HG03439 (cell line): ENCODE results near the gene ARMC7.
A peak's percentile ranks its signal among the peaks of the same experiment; 100 is the strongest.
"Not testable (repeated sequence)": the region's sequence is repeated elsewhere in the genome, so short reads cannot be mapped to it uniquely, and the experiment has no call there.

Experiments
- ATAC-seq: cut with Tn5 transposase; IDR thresholded peaks from one replicate; pipeline ENCODE4 v1.9.1; 2021; ENCODE audit warnings: mild to moderate bottlenecking, moderate library complexity; ENCODE audit not compliant: unreplicated experiment

The ARMC7 gene

GRCh38 chr17:75152523-75152921 lies 42.8 kb downstream of the ARMC7 start:
- no peak for ATAC-seq

DNA sequence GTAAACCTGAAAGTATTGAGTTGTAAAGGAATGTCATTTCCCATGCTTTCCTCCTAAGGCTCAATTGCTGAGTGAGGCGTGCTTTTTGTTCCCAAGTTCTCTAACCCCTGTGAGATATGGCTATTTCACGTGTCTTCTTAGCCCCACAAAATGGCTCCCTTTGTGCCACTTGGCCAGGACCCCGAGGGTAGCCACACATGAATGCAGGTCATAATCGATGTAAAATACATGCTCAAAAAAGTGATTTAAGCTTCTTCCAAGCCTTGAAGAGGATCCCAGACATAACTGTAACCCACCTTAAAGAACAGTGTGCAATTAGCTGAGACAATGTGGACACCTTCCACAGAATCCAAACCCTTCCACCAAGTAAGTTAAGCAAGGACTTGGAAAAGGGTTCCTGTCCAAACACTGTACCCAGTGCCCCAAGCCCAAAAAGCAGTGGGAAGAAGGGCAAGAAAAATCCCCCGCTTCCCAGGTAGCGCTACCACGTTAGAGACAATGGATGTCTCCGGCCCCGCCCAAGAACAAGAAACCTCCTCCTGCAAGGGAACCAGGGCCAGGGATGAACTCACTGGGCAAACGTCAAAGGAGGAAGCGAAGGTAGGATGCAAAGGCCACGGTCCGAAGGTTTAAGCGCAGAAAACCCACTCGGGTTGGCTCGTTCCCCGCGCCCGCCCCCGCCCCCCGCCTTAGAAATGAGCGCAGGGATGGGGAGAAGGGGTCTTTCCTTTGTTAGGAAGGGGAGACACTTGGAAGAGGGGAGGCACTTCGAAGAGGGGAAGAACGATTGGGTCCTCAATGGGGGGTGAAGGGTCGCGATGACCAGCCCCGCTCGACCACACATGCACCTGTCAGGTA lies 43.4 kb downstream of the ARMC7 start:
- ATAC-seq: no peak

- ATAC-seq: peak; percentile 6
Observed at GRCh38 chr17:75153780-75154194, 44.0 kb downstream of the ARMC7 start.

GRCh38 chr17:75154195-75155106 lies 44.7 kb downstream of the ARMC7 start, which contains the start of gene JPT1:
TSS of gene JPT1 (minus strand) at chr17:75154512. CDS start at chr17:75154397, 115 bp downstream.
- ATAC-seq: peak; percentile 95

DNA sequence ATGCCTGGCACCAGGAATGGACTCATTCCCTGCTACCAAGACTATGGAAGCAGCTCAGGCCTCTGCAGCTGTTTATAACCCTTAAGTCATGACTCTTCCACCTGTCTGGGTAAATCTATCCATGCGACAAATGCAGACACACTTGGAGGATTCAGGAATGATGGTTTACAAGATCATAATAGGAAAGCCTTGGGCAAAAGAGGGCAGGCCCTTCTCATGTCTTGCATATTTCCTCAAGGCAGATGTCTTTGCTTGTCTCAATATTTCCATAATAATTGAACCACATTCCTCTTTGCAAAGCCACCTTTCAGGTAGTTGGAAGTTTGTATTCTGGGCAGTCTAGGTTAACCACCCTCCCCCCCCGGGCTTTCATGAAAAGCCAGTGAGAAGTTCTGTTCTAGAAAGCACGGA lies 45.4 kb downstream of the ARMC7 start:
- ATAC-seq: no peak

DNA sequence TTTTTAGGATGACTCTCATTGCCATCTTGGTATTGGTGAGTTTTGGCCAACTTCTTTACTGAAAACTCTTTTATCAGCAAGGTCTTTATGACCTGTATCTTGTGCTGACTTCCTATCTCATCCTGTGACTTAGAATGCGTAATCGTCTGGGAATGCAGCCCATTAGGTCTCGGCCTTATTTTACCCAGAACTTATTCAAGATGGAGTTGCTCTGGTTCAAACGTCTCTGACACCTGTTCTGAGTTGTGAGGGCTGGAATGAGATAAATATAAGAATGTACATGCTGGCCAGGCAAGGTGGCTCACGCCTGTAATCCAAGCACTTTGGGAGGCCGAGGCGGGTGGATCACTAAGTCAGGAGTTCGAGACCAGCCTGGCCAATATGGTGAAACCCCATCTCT lies 48.7 kb downstream of the ARMC7 start:
- ATAC-seq: not testable (repeated sequence)

GRCh38 chr17:75159196-75160031 lies 49.6 kb downstream of the ARMC7 start:
- no peak for ATAC-seq

GRCh38 chr17:75160211-75160610 lies 50.4 kb downstream of the ARMC7 start:
- no peak for ATAC-seq

- no peak for ATAC-seq
Observed at GRCh38 chr17:75163074-75163473, 53.3 kb downstream of the ARMC7 start.

GRCh38 chr17:75164606-75165005 lies 54.8 kb downstream of the ARMC7 start:
- not testable (repeated sequence) for ATAC-seq

GRCh38 chr17:75168998-75169397 lies 59.2 kb downstream of the ARMC7 start:
- no peak for ATAC-seq

DNA sequence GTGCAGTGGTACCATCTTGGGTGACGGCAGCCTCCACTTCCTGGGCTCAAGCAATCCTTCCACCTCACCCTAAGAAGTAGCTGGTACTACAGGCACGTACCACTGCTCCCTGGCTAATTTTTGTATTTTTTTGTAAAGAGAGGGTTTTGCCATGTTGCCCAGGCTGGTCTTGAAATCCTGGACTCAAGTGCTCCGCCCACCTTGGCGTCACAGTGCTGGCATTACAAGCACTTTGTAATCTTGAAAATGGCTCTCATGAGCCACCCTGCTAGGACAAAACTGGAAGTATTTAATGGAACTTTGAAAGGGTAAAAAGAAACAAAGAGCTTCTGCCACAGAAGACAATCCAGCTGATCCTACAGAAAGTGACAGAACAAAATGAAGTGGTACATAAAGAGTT lies 63.8 kb downstream of the ARMC7 start:
- ATAC-seq: no peak

DNA sequence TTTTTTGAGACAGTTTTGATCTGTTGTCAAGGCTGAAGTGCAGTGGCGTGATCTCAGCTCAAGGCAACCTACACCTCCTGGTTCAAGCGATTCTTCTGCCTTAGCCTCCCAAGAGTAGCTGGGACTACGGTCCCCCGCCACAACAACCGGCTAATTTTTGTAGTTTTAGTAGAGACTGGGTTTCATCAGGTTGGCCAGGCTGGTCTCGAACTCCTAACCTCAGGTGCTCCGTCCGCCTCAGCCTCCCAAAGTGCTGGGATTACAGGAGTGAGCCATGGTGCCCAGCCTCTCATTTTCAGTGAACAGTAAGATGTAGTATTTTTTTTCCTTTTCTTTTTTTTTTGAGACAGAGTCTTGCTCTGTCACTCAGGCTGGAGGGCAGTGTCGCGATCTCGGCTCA lies 65.2 kb downstream of the ARMC7 start:
- no peak for ATAC-seq

- ATAC-seq: no peak
Observed at GRCh38 chr17:75176625-75177024, 66.9 kb downstream of the ARMC7 start.

DNA sequence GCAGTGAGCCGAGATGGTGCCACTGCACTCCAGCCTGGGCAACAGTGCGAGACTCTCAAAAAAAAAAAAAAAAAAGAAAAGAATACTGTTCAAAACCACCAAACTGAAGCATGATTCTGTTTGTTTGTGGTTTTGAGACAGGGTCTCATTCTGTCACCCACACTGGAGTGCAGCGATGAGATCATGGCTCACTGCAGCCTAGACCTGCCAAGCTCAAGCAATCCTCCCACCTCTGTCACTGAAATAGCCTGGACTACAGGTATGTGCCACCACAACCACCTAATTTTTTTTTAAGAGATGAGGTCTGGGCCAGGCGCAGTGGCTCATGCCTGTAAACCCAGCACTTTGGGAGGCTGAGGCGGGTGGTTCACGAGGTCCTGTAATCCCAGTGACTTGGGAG lies 68.7 kb downstream of the ARMC7 start:
- no peak for ATAC-seq
